Measurements from ENCODE around the gene STAC.
"Not testable (repeated sequence)": the region's sequence is repeated elsewhere in the genome, so short reads cannot be mapped to it uniquely, and the experiment has no call there.

STAC gene

DNA sequence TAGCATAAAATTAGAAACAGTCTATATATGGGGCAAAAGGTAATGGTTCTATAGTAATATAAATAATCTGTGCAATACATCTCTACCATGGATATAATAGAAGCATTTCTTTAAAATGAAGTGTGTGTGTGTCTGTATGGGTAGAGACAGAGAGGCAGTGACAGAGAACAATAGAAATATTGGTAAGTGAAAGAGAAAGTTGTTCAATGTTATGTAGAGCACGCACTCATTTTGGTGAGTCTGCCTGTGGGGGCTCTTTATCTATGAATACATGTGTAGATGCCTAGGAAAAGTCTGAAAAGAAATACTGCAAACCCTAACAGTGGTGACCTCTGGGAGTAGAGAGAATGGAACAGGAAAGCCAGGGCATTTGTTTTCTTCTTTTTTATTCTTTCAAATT lies 182.6 kb downstream of the STAC start:
- CTCF ChIA-PET: no interaction called here
- POLR2A ChIA-PET: no interaction called here

GRCh38 chr3:36575241-36575640 lies 194.9 kb downstream of the STAC start:
- no peak for DNase-seq (ENCODE audit: extremely low spot score)
- ChIA-PET CTCF (no interaction called here), POLR2A (no interaction called here)

More for the DNA sequence above, 182.6 kb downstream of the STAC start:
- DNase-seq (ENCODE audit: extremely low spot score): no peak
- no peak for TF ChIP-seq CTCF (IDR thresholded peaks at IDR 0.05; ENCODE audit: control extremely low read depth, extremely low read depth, low read depth, missing control alignments)

DNA sequence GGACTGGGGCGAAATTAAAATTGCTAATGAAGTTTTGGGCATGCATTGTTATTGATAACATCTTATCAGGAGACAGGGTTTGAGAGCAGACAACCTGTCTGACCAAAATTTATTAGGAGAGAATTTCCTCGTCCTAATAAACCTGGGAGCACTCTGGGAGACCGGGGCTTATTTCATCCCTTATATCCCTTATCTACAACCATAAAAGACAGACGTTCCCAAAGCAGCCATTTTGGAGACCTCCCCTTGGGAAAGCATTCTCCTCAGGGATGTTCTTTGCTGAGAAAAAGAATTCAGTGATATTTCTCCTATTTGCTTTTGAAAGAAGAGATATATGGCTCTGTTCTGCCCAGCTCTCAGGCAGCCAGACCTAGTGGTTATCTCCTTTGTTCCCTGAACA lies 198.1 kb downstream of the STAC start:
- POLR2A ChIA-PET; DNase-seq (ENCODE audit: extremely low spot score); CTCF ChIA-PET: not testable (repeated sequence)

More at GRCh38 chr3:36575241-36575640, 194.9 kb downstream of the STAC start:
- TF ChIP-seq CTCF (IDR thresholded peaks at IDR 0.05; ENCODE audit: control extremely low read depth, extremely low read depth, low read depth, missing control alignments): no peak

DNA sequence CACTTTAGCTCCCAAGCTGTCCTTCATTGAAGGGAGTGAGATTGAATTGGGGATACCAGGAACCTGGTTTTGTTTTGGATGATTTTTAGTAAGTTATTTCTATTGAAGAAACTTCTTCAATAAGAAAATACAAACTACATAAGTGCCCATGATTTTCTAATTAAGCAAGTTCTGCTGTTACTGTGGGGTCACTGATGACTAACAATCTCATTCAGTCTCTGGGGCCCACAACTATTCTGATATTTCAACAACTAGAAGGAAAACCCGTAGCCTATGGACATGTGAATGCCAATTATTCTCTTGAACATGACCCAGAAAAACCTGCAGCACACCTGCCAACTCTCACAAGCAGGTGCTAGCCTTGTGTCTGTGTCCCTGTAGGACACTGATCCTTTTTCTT lies 199.4 kb downstream of the STAC start:
- CTCF ChIA-PET: no interaction called here
- DNase-seq (ENCODE audit: extremely low spot score): no peak
- no peak for TF ChIP-seq CTCF (IDR thresholded peaks at IDR 0.05; ENCODE audit: control extremely low read depth, extremely low read depth, low read depth, missing control alignments)
- POLR2A ChIA-PET: no interaction called here

GRCh38 chr3:36580716-36581115 lies 200.4 kb downstream of the STAC start:
- TF ChIP-seq CTCF (IDR thresholded peaks at IDR 0.05; ENCODE audit: control extremely low read depth, extremely low read depth, low read depth, missing control alignments): no peak
- no peak for DNase-seq (ENCODE audit: extremely low spot score)
- CTCF ChIA-PET: no interaction called here
- POLR2A ChIA-PET: no interaction called here

DNA sequence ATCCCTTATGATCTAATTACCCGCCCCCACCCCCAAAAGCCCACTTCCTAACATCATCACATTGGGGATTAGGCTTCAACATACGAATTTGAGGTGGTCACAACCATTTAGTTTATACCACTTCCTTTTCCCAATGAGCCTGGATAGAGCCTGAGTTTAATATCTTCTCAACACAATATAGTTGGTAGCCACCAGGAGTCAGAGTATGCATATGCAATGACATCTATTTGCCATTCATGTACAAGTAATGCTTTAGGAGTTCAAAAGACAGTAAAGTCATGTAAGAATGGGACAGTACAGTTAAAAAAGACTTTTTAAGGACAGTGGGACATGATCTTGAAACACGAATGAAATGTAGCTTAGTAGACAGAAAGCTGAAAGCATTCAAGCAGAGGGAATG lies 211.7 kb downstream of the STAC start:
- POLR2A ChIA-PET: no interaction called here
- no peak for DNase-seq (ENCODE audit: extremely low spot score)
- TF ChIP-seq CTCF (IDR thresholded peaks at IDR 0.05; ENCODE audit: control extremely low read depth, extremely low read depth, low read depth, missing control alignments): no peak
- CTCF ChIA-PET: no interaction called here

- no peak for TF ChIP-seq CTCF (IDR thresholded peaks at IDR 0.05; ENCODE audit: control extremely low read depth, extremely low read depth, low read depth, missing control alignments)
- ChIA-PET POLR2A (no interaction called here), CTCF (no interaction called here)
- DNase-seq (ENCODE audit: extremely low spot score): no peak
Observed at GRCh38 chr3:36595511-36595910, 215.2 kb downstream of the STAC start.

Measured in GM10248 (cell line).